ENCODE data around the gene CMC2. TPM values are rescaled to one million over a fixed set of nuclear protein-coding genes. Genes with fewer than 3 reads are reported as not detected.

Gene CMC2
- total and polyA plus RNA-seq, 9 of the 15 experiments (the other 6 are each of a cell fraction or from before 2014, with no cell fraction given), result 122 to 501 (median 172) TPM

GRCh38 chr16:80931801-80932707 lies 74.6 kb downstream of the CMC2 start:
- ChIA-PET CTCF (ENCODE audit: low intra/inter-chr PET ratio) (no interaction called here), POLR2A (interaction anchor here (2.0 kb wide), 1 partner anchor 8 kb away, joined by 8 read pairs; no protein-coding TSS in a partner anchor)
- TF ChIP-seq ZNF639 (CRISPR knock-in tag; conservative IDR thresholded peaks at IDR 0.05 in 1 of 2, IDR thresholded peaks at IDR 0.05 in 1 of 2) (no peak), YY1 (IDR thresholded peaks at IDR 0.05; ENCODE audit: borderline replicate concordance in 1 of 3, control insufficient read depth in 1 of 3, extremely low read depth in 1 of 3, insufficient read depth in 3 of 3, insufficient read length in 1 of 3, insufficient replicate concordance in 2 of 3, low read depth in 1 of 3, low read length in 2 of 3) (no peak), CHD1 (IDR thresholded peaks at IDR 0.05; ENCODE audit: low read length) (no peak)
- TF ChIP-seq, protein P1, sequence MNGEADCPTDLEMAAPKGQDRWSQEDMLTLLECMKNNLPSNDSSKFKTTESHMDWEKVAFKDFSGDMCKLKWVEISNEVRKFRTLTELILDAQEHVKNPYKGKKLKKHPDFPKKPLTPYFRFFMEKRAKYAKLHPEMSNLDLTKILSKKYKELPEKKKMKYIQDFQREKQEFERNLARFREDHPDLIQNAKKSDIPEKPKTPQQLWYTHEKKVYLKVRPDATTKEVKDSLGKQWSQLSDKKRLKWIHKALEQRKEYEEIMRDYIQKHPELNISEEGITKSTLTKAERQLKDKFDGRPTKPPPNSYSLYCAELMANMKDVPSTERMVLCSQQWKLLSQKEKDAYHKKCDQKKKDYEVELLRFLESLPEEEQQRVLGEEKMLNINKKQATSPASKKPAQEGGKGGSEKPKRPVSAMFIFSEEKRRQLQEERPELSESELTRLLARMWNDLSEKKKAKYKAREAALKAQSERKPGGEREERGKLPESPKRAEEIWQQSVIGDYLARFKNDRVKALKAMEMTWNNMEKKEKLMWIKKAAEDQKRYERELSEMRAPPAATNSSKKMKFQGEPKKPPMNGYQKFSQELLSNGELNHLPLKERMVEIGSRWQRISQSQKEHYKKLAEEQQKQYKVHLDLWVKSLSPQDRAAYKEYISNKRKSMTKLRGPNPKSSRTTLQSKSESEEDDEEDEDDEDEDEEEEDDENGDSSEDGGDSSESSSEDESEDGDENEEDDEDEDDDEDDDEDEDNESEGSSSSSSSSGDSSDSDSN (IDR thresholded peaks at IDR 0.05; ENCODE audit: borderline replicate concordance in 1 of 2, low read depth in 2 of 2, low read length in 2 of 2), result 0 out of 4 replicates have a peak, but pooled peaks of 1 of the 2 experiments have one; percentile 13
- peak in 1 of 4 experiments; percentile 25 for DNase-seq (ENCODE audit: extremely low read depth in 1 of 4, low spot score in 3 of 4)
- intact Hi-C loops (cut with micrococcal nuclease), result no loop called here
- Histone ChIP-seq H3K4me1 (replicated peaks in 1 of 2; ENCODE audit: control insufficient read depth in 2 of 2, insufficient read depth in 2 of 2, low read length in 2 of 2) (peaks cover 0 to 8% of the 10 kb centered on the region in 2 experiments; a peak in 1 of 5 replicates), H4K20me1 (replicated peaks; ENCODE audit: control insufficient read depth, insufficient read depth, low read length) (no peaks in the 10 kb centered on the region), H3K4me2 (ENCODE audit: insufficient read depth, low read length) (no peak overlapping the region), H3K79me2 (ENCODE audit: control insufficient read depth, insufficient read depth, low read length) (no peaks in the 10 kb centered on the region), H2AFZ (ENCODE audit: low read depth, low read length) (no peak overlapping the region), H3K9me1 (ENCODE audit: control insufficient read depth, insufficient read depth, low read length) (no peaks in the 10 kb centered on the region), H3K27ac (ENCODE audit: extremely low read depth, low read depth, low read length) (no peak overlapping the region), H3K4me3 (no peak overlapping the region), H3K27me3 (ENCODE audit: control insufficient read depth in 2 of 2, insufficient read depth in 2 of 2, low read length in 2 of 2) (peaks cover 34 to 51% of the 10 kb centered on the region in 2 experiments; a peak in 4 of 5 replicates), H3K36me3 (ENCODE audit: control insufficient read depth, insufficient read depth, low read length) (no peaks in the 10 kb centered on the region), H3K9me3 (replicated peaks; ENCODE audit: control insufficient read depth, insufficient read depth, low read depth, low read length) (peaks cover 2% of the 10 kb centered on the region; the same call in 1 of the 2 replicates), H3K9ac (ENCODE audit: insufficient read depth in 1 of 2, low read depth in 2 of 2, low read length in 2 of 2) (peak overlapping the region in 1 of 2 experiments; percentile 8; a peak in 1 of 4 replicates)
- in situ Hi-C loops (cut with MboI), result no loop called here
- 22% methylated on average over 49 of the region's 67 CpGs for WGBS (ENCODE audit: insufficient coverage, low coverage, missing lambda C conversion rate)
- no peak for FAIRE-seq
- ATAC-seq, result peak; percentile 49
- no TSS peak for BruUV-seq (replicated peaks)
